Limb (tissue), 2 donors: ENCODE results near the gene LSM3.
A peak's percentile ranks its signal among the peaks of the same experiment; 100 is the strongest.
"Not testable (repeated sequence)": the region's sequence is repeated elsewhere in the genome, so short reads cannot be mapped to it uniquely, and the experiment has no call there.

ENCODE experiments used
- DNase-seq, 2 donors: peaks; one replicate each; pipeline ENCODE4 v3.0.0-alpha.2; 2016; ENCODE audit errors: extremely low spot score in 2 of 2

LSM3 gene

GRCh38 chr3:14221902-14222301, 43.3 kb downstream of the LSM3 start:
- no peak for DNase-seq

GRCh38 chr3:14222457-14222856, 43.8 kb downstream of the LSM3 start:
- DNase-seq = no peak

- no peak for DNase-seq
Measured at GRCh38 chr3:14222900-14223594, 44.4 kb downstream of the LSM3 start.

- no peak for DNase-seq
Measured at GRCh38 chr3:14223595-14223994, 45.0 kb downstream of the LSM3 start.

- DNase-seq = no peak
Measured at GRCh38 chr3:14224895-14225294, 46.3 kb downstream of the LSM3 start.

GRCh38 chr3:14225421-14225820, 46.8 kb downstream of the LSM3 start:
- DNase-seq = no peak

- DNase-seq = not testable (repeated sequence)
Measured at GRCh38 chr3:14226351-14226750, 47.7 kb downstream of the LSM3 start.

- no peak for DNase-seq
Measured at GRCh38 chr3:14227856-14228255, 49.2 kb downstream of the LSM3 start.

GRCh38 chr3:14228681-14229470, 50.3 kb downstream of the LSM3 start:
- no peak for DNase-seq

- not testable (repeated sequence) for DNase-seq
Measured at GRCh38 chr3:14229695-14230094, 51.1 kb downstream of the LSM3 start.

- no peak for DNase-seq
Measured at GRCh38 chr3:14230729-14231128, 52.1 kb downstream of the LSM3 start.

GRCh38 chr3:14231145-14231990, 52.8 kb downstream of the LSM3 start:
- no peak for DNase-seq

- DNase-seq = no peak
Measured at GRCh38 chr3:14231998-14232501, 53.4 kb downstream of the LSM3 start.

GRCh38 chr3:14234251-14235002, 55.8 kb downstream of the LSM3 start:
- DNase-seq = no peak

GRCh38 chr3:14235003-14235911, 56.6 kb downstream of the LSM3 start:
- no peak for DNase-seq

GRCh38 chr3:14235912-14236295, 57.3 kb downstream of the LSM3 start:
- DNase-seq = peak; percentile 42 to 66

- DNase-seq = no peak
Measured at GRCh38 chr3:14236902-14237301, 58.3 kb downstream of the LSM3 start.

- no peak for DNase-seq
Measured at GRCh38 chr3:14237457-14237856, 58.8 kb downstream of the LSM3 start.

GRCh38 chr3:14238356-14238755, 59.7 kb downstream of the LSM3 start:
- DNase-seq = no peak

GRCh38 chr3:14238930-14239329, 60.3 kb downstream of the LSM3 start:
- DNase-seq = no peak
